GM19438 (cell line): ENCODE results near the gene TRPM2.

Source experiments
- ATAC-seq: cut with Tn5 transposase; IDR thresholded peaks from one replicate; pipeline ENCODE4 v1.9.1; 2021; ENCODE audit warnings: low read depth; ENCODE audit not compliant: unreplicated experiment

Gene TRPM2

GRCh38 chr21:44353191-44353970 is at the start of gene TRPM2:
TSS of gene TRPM2 (plus strand) at chr21:44353621. CDS start at chr21:44353701, 80 bp downstream.
- ATAC-seq = peak; percentile 48

- no peak for ATAC-seq
Measured at GRCh38 chr21:44304011-44304616, 49.3 kb upstream of the TRPM2 start.

GRCh38 chr21:44304877-44305293 is 48.5 kb upstream of the TRPM2 start:
- no peak for ATAC-seq

- no peak for ATAC-seq
Measured at GRCh38 chr21:44305691-44306090, 47.7 kb upstream of the TRPM2 start.

- no peak for ATAC-seq
Measured at GRCh38 chr21:44306936-44307704, 46.3 kb upstream of the TRPM2 start.

- no peak for ATAC-seq
Measured at GRCh38 chr21:44310628-44311507, 42.6 kb upstream of the TRPM2 start.

- no peak for ATAC-seq
Measured at GRCh38 chr21:44312089-44312488, 41.3 kb upstream of the TRPM2 start.

GRCh38 chr21:44312716-44313115 is 40.7 kb upstream of the TRPM2 start:
- ATAC-seq = no peak

- ATAC-seq = no peak
Measured at GRCh38 chr21:44313451-44313850, 40.0 kb upstream of the TRPM2 start.

GRCh38 chr21:44314128-44314527 is 39.3 kb upstream of the TRPM2 start:
- ATAC-seq = no peak

- no peak for ATAC-seq
Measured at GRCh38 chr21:44314561-44314960, 38.9 kb upstream of the TRPM2 start.

GRCh38 chr21:44315691-44316203 is 37.7 kb upstream of the TRPM2 start:
- ATAC-seq = no peak

- ATAC-seq = no peak
Measured at GRCh38 chr21:44316277-44316900, 37.0 kb upstream of the TRPM2 start.

GRCh38 chr21:44317241-44317782 is 36.1 kb upstream of the TRPM2 start:
- no peak for ATAC-seq

GRCh38 chr21:44317871-44318270 is 35.5 kb upstream of the TRPM2 start:
- ATAC-seq = no peak

GRCh38 chr21:44318489-44319285 is 34.7 kb upstream of the TRPM2 start:
- no peak for ATAC-seq

GRCh38 chr21:44319407-44320065 is 33.9 kb upstream of the TRPM2 start:
- ATAC-seq = no peak

- no peak for ATAC-seq
Measured at GRCh38 chr21:44320847-44321246, 32.6 kb upstream of the TRPM2 start.
